HFFc6 (cell line): ENCODE data around the gene PKIG. TPM values are rescaled to one million over a fixed set of nuclear protein-coding genes. Genes with fewer than 3 reads are reported as not detected.

Source experiments
- DNase-seq: peaks from one replicate; pipeline ENCODE4 v3.0.0-alpha.2; 2018
- H3K27ac Mint-ChIP-seq: 2 replicates; pipeline ENCODE4 v1.8.0; 2020; ENCODE audit warnings: mild to moderate bottlenecking, mixed read lengths
- H3K27me3 Mint-ChIP-seq: 2 replicates; pipeline ENCODE4 v1.8.0; 2021; ENCODE audit warnings: mild to moderate bottlenecking, moderate library complexity, mixed read lengths; ENCODE audit not compliant: insufficient read depth
- H3K36me3 Mint-ChIP-seq: 2 replicates; pipeline ENCODE4 v1.8.0; 2021; ENCODE audit warnings: low read depth, mixed read lengths
- H3K4me1 Mint-ChIP-seq: 2 replicates; pipeline ENCODE4 v1.8.0; 2020; ENCODE audit warnings: low read depth, mixed read lengths
- H3K4me3 Mint-ChIP-seq: 2 replicates; pipeline ENCODE4 v1.8.0; 2020; ENCODE audit warnings: mild to moderate bottlenecking, moderate library complexity, mixed read lengths
- H3K9me3 Mint-ChIP-seq: 2 replicates; pipeline ENCODE4 v1.8.0; 2020; ENCODE audit warnings: mild to moderate bottlenecking, mixed read lengths
- CTCF ChIP-seq: fragments of 200-600 bp; sonication (generic); IDR thresholded peaks from 2 replicates; pipeline ENCODE4 v1.5.0; 2021; ENCODE audit warnings: antibody characterized with exemption, mild to moderate bottlenecking
- total RNA-seq, 6 experiments: library from RNA; stranded (reverse); fragmentation: NEBNext Ultra II Directional; extraction: Animal tissue kit (Norgen Biotek cat#: 25700); gene quantifications; 2 replicates in 1 of 6; 3 replicates in 5 of 6; pipeline ENCODE4 v1.2.3, GENCODE V29; 2021

Gene PKIG
- total RNA-seq, 6 experiments from 2014 or later, result 35.5 to 57.6 (median 52.0) TPM

- TF ChIP-seq CTCF, result no peak
- no peaks in the 10 kb centered on the region for H3K36me3 Mint-ChIP-seq
- H3K4me3 Mint-ChIP-seq, result 0 out of 2 replicates have a peak overlapping the region, but pooled peaks have one; percentile 15
- peaks cover 9% of the 10 kb centered on the region for H3K4me1 Mint-ChIP-seq
- no peaks in the 10 kb centered on the region for H3K9me3 Mint-ChIP-seq
- DNase-seq, result peak; percentile 42
- H3K27me3 Mint-ChIP-seq, result no peaks in the 10 kb centered on the region
- peak overlapping the region; percentile 57 for H3K27ac Mint-ChIP-seq
Measured at GRCh38 chr20:44540834-44541233, 41.5 kb upstream of the PKIG start.

GRCh38 chr20:44541992-44542391, 40.4 kb upstream of the PKIG start:
- Mint-ChIP-seq H3K36me3 (no peaks in the 10 kb centered on the region), H3K27me3 (no peaks in the 10 kb centered on the region), H3K9me3 (no peaks in the 10 kb centered on the region), H3K27ac (no peak overlapping the region), H3K4me1 (peaks cover 10% of the 10 kb centered on the region), H3K4me3 (no peak overlapping the region)
- DNase-seq, result no peak
- no peak for TF ChIP-seq CTCF

GRCh38 chr20:44542890-44543289, 39.5 kb upstream of the PKIG start:
- no peak for TF ChIP-seq CTCF
- no peak for DNase-seq
- Mint-ChIP-seq H3K4me3 (no peak overlapping the region), H3K4me1 (peaks cover 19% of the 10 kb centered on the region), H3K27me3 (peaks cover 3% of the 10 kb centered on the region; the same call in 1 of the 2 replicates), H3K36me3 (no peaks in the 10 kb centered on the region), H3K27ac (no peak overlapping the region), H3K9me3 (no peaks in the 10 kb centered on the region)

GRCh38 chr20:44543358-44543757, 39.0 kb upstream of the PKIG start:
- no peak for TF ChIP-seq CTCF
- no peaks in the 10 kb centered on the region for H3K36me3 Mint-ChIP-seq
- peaks cover 3% of the 10 kb centered on the region; the same call in 1 of the 2 replicates for H3K27me3 Mint-ChIP-seq
- no peak overlapping the region for H3K4me3 Mint-ChIP-seq
- no peak for DNase-seq
- no peak overlapping the region for H3K27ac Mint-ChIP-seq
- H3K9me3 Mint-ChIP-seq, result no peaks in the 10 kb centered on the region
- H3K4me1 Mint-ChIP-seq, result peaks cover 23% of the 10 kb centered on the region

GRCh38 chr20:44544263-44544662, 38.1 kb upstream of the PKIG start:
- Mint-ChIP-seq H3K4me1 (peaks cover 32% of the 10 kb centered on the region), H3K36me3 (no peaks in the 10 kb centered on the region), H3K9me3 (no peaks in the 10 kb centered on the region), H3K27ac (no peak overlapping the region), H3K27me3 (peaks cover 3% of the 10 kb centered on the region; the same call in 1 of the 2 replicates), H3K4me3 (no peak overlapping the region)
- TF ChIP-seq CTCF, result no peak
- no peak for DNase-seq

GRCh38 chr20:44547419-44547818, 35.0 kb upstream of the PKIG start:
- no peak for DNase-seq
- Mint-ChIP-seq H3K27ac (no peak overlapping the region), H3K4me3 (no peak overlapping the region; the same call in 1 of the 2 replicates), H3K4me1 (peaks cover 34% of the 10 kb centered on the region), H3K36me3 (no peaks in the 10 kb centered on the region), H3K27me3 (peaks cover 3% of the 10 kb centered on the region; the same call in 1 of the 2 replicates), H3K9me3 (no peaks in the 10 kb centered on the region)
- no peak for TF ChIP-seq CTCF
